Heart right ventricle (tissue), 16 donors: ENCODE measurements around the gene STK17A. TPM values are rescaled to one million over a fixed set of nuclear protein-coding genes. Genes with fewer than 3 reads are reported as not detected.

ENCODE experiments used
- ATAC-seq, 8 donors: fragments of 200-7000 bp; cut with Tn5 transposase; one replicate each; pipeline ENCODE4 v1.9.1; 2020; ENCODE audit warnings: mild to moderate bottlenecking in 8 of 8, moderate library complexity in 8 of 8, moderate number of reproducible peaks in 1 of 8
- DNase-seq, 2 donors: peaks; one replicate each; pipeline ENCODE4 v3.0.0-alpha.2; 2020
- H3K27ac ChIP-seq, 10 donors: fragments of 200-600 bp; sonication (generic) in 2 of 10; one replicate each; pipeline versions ENCODE4 v1.5.0 to v1.8.0; 2020 to 2022; ENCODE audit warnings: mild to moderate bottlenecking in 3 of 10
- H3K27me3 ChIP-seq, 7 donors: fragments of 200-600 bp; one replicate each; pipeline ENCODE4 v1.8.0; 2021 to 2022; ENCODE audit warnings: mild to moderate bottlenecking in 2 of 7
- H3K36me3 ChIP-seq, 9 donors: fragments of 200-600 bp; sonication (generic) in 1 of 9; one replicate each; pipeline versions ENCODE4 v1.5.0 to v1.8.0; 2020 to 2022; ENCODE audit warnings: mild to moderate bottlenecking in 2 of 9
- H3K4me1 ChIP-seq, 9 donors: fragments of 200-600 bp; sonication (generic) in 1 of 9; one replicate each; pipeline versions ENCODE4 v1.5.0 to v1.8.0; 2020 to 2022; ENCODE audit warnings: mild to moderate bottlenecking in 4 of 9
- H3K4me3 ChIP-seq, 10 donors: fragments of 200-600 bp; sonication (generic) in 2 of 10; one replicate each; pipeline versions ENCODE4 v1.5.0 to v1.8.0; 2020 to 2022; ENCODE audit warnings: mild to moderate bottlenecking in 7 of 10, moderate library complexity in 2 of 10
- H3K9me3 ChIP-seq, 11 donors: fragments of 200-600 bp in 10 of 11; sonication (generic) in 2 of 11; one replicate each; pipeline versions ENCODE4 v1.5.0 to v1.8.0; 2013 to 2022; ENCODE audit warnings: mild to moderate bottlenecking in 2 of 11, control low read depth in 1 of 11, moderate library complexity in 1 of 11
- CTCF ChIP-seq, 9 donors: fragments of 200-600 bp; sonication (generic) in 2 of 9; IDR thresholded peaks; one replicate each; pipeline versions ENCODE4 v1.5.0 to v1.8.0; 2021 to 2022; ENCODE audit warnings: antibody characterized with exemption in 9 of 9, mild to moderate bottlenecking in 5 of 9, moderate library complexity in 1 of 9
- WGBS, 2 donors: extraction: QIAGEN DNeasy Blood & Tissue Kit; methylation state at CpG; one replicate each; pipeline ENCODE4 v1.1.7; 2013; ENCODE audit warnings: inconsistent platforms in 1 of 2; 5-methylcytosine and 5-hydroxymethylcytosine counted together
- intact Hi-C, 10 donors: fragments of 100-400 bp; cut with DNase I; formaldehyde crosslinking; loops; one replicate each; pipeline versions ENCODE4 v1.11.1 to v1.14.2; 2022
- polyA plus RNA-seq, 2 donors: library from polyadenylated mRNA; stranded (reverse); fragments of 200-250 nt; gene quantifications; one replicate each; pipeline ENCODE4 v1.2.3, GENCODE V29; 2013
- total RNA-seq, 10 donors: library from RNA; stranded (reverse); fragmentation: NEBNext Ultra II Directional in 3 of 10; extraction: Animal tissue kit (Norgen Biotek cat#: 25700) in 3 of 10; gene quantifications; one replicate each; pipeline versions ENCODE4 v1.2.1 to v1.2.4, GENCODE V29; 2021 to 2023
- donor health status: Arrhythmogenic right ventricular cardiomyopathy.
- donor health status: ischemic (EF 13 %, LVEDD 7.1; RV severe dilation, severe dysfunction).
- donor health status: healthy with polysubstance abuse.
- donor health status: DM: no; HTN: yes; CAD: no.
- donor health status: DM: no; HTN: no; CAD: no.
- donor health status: ischemic (EF 25% LVEDD 6.9; RV normal size, moderate dysfunction).
- donor health status: ischemic (EF 25% LVEDD 5.7; RV mildly dilated, moderate dysfunction).
- donor health status: healthy.
- donor health status: DM: yes; HTN: yes; CAD: no.
- donor health status: Ischemic cardiomyopathy.
- donor health status: ischemic (EF 35%, LVEDD 5.7; RV mildly dilated, moderate dysfunction).
- donor health status: nonischemic (EF 11% LVEDD 7.7; RV severe dilation, severe dysfunction).
- donor health status: DM: yes; HTN: yes; CAD: no.
- donor health status: PGD.
- donor health status: ischemic (EF 29% LVEDD 5.4; RV normal size, mild dysfunction).
- donor health status: nonischemic (EF 23%, LVEDD 6.1; RV moderate dilation, normal function).

STK17A gene
- total and polyA plus RNA-seq, 12 donors: 7.8 to 37.4 (median 21.9) TPM

- WGBS, 2 donors: 90 to 93% methylated on average over 14 of the region's 14 CpGs
- TF ChIP-seq CTCF (IDR thresholded peaks at IDR 0.05): no peak
- Histone ChIP-seq H3K4me3 (no peak overlapping the region), H3K27ac (no peak overlapping the region), H3K27me3 (peaks cover 0 to 9% (median 0%) of the 10 kb centered on the region in 7 donors), H3K9me3 (no peaks in the 10 kb centered on the region), H3K4me1 (peaks cover 0 to 4% (median 0%) of the 10 kb centered on the region in 9 donors), H3K36me3 (no peaks in the 10 kb centered on the region)
- DNase-seq (no peak), ATAC-seq (no peak)
- intact Hi-C loops: loop anchor here in 1 of 10 donors (10.0 kb wide), 1 partner anchor 65 kb away; no protein-coding TSS in a partner anchor
These were observed 23.6 kb upstream of the STK17A start for GRCh38 chr7:43559171-43559945.

- no peak overlapping the region for H3K27ac ChIP-seq
- no peaks in the 10 kb centered on the region for H3K36me3 ChIP-seq
- intact Hi-C loops: loop anchor here in 1 of 10 donors (10.0 kb wide), 1 partner anchor 65 kb away; no protein-coding TSS in a partner anchor
- H3K4me3 ChIP-seq: no peak overlapping the region
- no peak for ATAC-seq
- peaks cover 0 to 9% (median 0%) of the 10 kb centered on the region in 7 donors for H3K27me3 ChIP-seq
- TF ChIP-seq CTCF (IDR thresholded peaks at IDR 0.05): no peak
- no peaks in the 10 kb centered on the region for H3K9me3 ChIP-seq
- WGBS, 2 donors: 90 to 92% methylated on average over 2 of the region's 2 CpGs
- no peaks in the 10 kb centered on the region for H3K4me1 ChIP-seq
- DNase-seq: no peak
These were observed 23.0 kb upstream of the STK17A start for GRCh38 chr7:43559946-43560335.

- H3K4me3 ChIP-seq: no peak overlapping the region
- DNase-seq (no peak), ATAC-seq (no peak)
- 75 to 87% methylated on average over 7 of the region's 7 CpGs for WGBS, 2 donors
- intact Hi-C loops: no loop called here
- no peak overlapping the region for H3K27ac ChIP-seq
- H3K4me1 ChIP-seq: no peaks in the 10 kb centered on the region
- no peaks in the 10 kb centered on the region for H3K36me3 ChIP-seq
- no peak for TF ChIP-seq CTCF (IDR thresholded peaks at IDR 0.05)
- H3K27me3 ChIP-seq: peaks cover 0 to 8% (median 0%) of the 10 kb centered on the region in 7 donors
- no peaks in the 10 kb centered on the region for H3K9me3 ChIP-seq
These were observed 22.1 kb upstream of the STK17A start for GRCh38 chr7:43560742-43561330.

- WGBS, 2 donors: 91 to 94% methylated on average over 3 of the region's 3 CpGs
- Histone ChIP-seq H3K9me3 (no peaks in the 10 kb centered on the region), H3K27ac (no peak overlapping the region), H3K4me3 (no peak overlapping the region), H3K27me3 (peaks cover 0 to 8% (median 0%) of the 10 kb centered on the region in 7 donors), H3K4me1 (no peaks in the 10 kb centered on the region), H3K36me3 (no peaks in the 10 kb centered on the region)
- intact Hi-C loops: no loop called here
- DNase-seq (no peak), ATAC-seq (no peak)
- no peak for TF ChIP-seq CTCF (IDR thresholded peaks at IDR 0.05)
These were observed 20.5 kb upstream of the STK17A start for GRCh38 chr7:43562383-43562782.
